Uterine smooth muscle cell (primary cell): ENCODE data around the gene PSME1. TPM values are rescaled to one million over a fixed set of nuclear protein-coding genes. Genes with fewer than 3 reads are reported as not detected.

Experiments used
- total RNA-seq: library from RNA; depleted of rRNA; stranded (reverse); fragments of >200 nt; gene quantifications from 2 replicates; pipeline ENCODE4 v1.2.3, GENCODE V29; 2014

PSME1 gene
- total RNA-seq = 69.7 and 121 TPM in 2 replicates

DNA sequence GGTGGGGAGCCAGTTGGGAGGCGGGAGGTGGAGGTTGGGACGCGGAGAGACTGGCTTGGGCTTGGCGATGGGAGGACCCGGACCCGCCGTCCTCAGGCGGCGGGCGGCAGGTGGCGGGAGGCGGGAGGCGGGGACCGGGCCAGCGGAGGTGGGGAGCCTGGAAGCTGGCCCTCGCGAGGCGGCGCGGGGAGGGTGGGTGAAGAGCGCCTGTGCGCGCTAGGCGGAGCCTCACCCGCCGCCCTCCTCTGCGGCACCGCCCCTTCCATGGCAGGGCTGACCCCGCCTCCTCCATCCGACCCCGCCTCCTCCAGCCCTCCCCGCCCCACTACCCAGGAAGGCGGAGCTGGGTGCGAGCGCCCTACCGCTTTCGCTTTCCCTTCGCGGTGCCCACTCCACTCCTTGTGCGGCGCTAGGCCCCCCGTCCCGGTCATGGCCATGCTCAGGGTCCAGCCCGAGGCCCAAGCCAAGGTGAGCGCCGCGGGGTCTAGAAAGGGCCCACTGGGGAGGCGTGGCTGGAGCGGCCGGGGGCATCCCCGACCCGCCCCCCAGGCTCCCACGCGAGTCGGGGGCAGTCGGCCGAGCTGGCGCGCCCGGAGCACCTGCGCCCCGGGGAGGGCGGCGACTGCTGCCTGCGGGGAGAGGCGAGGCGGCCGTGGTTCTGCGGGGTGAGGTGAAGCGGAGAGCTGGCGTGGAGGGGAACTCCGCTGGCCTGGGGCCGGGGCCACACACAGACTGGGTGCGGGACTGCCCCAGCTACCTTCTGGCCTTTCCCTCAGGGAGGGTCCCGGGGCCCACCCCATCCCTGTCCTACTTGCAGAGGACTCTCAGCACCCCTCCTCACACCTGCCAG lies at the start of gene PSME1:
Gene PSME1, plus strand, starts transcription at position 361 of the 850 bp plus-strand sequence. Its CDS starts 69 bp downstream, at position 430.

DNA sequence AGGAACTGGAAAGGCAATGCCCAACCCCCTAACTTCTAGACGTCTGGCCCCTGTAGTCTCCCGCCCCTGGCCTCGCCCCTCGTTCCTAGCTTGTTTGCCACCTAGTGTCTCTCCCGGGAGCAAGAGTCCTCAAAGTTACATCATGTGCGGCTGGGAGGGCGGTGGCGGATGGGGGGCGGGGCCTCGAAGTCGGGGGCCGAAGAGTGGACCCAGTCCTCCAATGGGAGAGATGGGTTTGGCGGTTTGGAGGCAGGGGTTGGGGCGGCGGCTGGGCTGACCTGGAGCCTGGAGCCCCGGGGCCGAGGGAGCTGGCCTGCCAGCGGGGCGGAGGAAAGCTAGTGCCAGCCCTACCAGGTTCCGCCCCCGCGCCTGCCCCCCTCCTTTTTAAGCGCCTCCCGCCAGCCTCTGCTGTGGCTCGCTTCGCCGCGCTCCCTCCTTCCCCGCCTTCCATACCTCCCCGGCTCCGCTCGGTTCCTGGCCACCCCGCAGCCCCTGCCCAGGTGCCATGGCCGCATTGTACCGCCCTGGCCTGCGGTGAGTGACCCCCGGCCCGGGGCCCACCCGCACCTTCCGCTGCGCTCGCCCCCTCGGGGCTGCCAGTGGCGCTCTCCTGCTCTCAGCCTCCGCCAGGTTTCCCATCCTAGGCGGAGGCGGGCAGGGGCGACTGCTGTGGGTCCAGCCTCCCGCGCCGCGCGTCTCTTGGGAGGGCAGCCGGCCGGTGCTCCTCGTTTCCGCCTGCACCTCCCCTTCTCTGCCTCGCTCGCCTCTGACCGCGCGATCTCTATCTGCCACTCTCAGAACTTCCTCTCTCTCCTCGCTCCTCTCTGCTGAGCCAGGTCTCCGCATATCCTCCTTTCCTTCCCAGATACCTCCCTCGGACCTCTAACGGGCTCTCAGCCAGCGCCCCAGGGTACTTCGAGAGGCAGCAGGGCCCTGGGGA lies 41.8 kb upstream of the PSME1 start, which contains the start of gene PCK2:
Gene PCK2, plus strand, starts transcription at position 411 of the 940 bp plus-strand sequence. Its CDS starts 95 bp downstream, at position 506.

DNA sequence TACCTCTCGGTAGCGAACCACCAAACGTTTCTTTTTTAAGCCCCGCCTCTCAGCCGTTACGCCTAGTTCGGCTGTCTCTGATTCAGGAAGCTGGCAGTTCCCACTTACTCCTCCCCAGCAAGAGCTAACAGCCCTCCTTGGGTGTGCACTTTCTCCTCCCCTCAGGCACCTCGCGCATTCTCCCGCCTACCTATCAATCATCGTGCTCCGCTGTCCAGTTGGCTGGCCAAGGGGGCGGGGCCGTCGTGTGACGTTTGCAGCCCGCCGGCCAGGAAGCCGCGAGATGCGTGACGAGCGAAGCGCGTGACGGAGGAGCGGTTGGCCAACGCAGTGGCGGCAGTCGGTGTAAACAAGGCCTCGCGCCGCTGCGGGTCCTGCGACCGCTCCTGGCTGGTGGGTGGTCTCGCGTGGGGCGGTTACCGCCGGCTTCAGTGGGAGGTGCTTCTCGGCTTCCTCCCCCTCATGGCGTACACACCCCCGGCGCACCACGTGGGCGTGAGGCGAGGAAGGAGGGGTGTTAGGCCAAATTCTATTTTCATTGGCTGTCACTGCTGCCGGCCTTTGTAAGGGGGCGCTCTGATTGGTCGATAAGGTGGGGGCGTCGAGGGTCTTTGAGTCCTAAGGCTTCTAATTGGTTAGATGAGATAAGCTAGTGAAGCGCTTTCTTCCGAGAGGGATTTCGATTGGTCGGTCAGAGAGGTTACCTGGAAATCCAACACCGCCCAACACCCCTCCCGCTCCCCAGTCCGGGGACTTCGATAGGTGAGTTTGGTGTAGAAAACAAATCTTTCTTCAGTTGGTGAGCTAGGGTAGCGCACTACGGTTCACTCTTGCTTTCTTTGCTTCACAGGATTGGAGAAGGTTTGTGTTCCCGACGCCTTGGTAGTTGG lies 21.2 kb upstream of the PSME1 start, which contains the start of the genes DCAF11 and NRL:
Gene DCAF11, plus strand, starts transcription at position 246 of the 890 bp plus-strand sequence. CDS start 818 bp downstream, outside the sequence.
Gene NRL, minus strand, starts transcription at position 418 of the 890 bp plus-strand sequence. CDS start 32,101 bp downstream, outside the sequence.

DNA sequence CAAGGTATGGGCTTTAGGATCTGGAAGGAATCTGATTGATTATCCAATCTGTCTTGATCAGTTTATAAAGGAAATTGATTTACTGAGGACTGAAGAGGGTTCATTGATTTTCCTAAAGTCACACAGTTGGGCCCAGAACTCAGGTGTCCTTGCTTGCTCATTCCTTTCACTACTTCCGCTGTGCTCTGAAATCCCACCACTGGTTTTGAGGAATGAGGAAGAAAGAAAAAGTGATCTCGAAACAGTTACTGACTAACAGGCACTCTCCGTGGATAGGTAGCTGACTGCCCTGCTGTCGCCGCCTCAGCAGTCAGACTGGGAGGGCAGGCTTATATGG lies 5.6 kb upstream of the PSME1 start, which contains the start of gene FITM1:
Gene FITM1, plus strand, starts transcription at position 280 of the 337 bp plus-strand sequence. CDS start 905 bp downstream, outside the sequence.

DNA sequence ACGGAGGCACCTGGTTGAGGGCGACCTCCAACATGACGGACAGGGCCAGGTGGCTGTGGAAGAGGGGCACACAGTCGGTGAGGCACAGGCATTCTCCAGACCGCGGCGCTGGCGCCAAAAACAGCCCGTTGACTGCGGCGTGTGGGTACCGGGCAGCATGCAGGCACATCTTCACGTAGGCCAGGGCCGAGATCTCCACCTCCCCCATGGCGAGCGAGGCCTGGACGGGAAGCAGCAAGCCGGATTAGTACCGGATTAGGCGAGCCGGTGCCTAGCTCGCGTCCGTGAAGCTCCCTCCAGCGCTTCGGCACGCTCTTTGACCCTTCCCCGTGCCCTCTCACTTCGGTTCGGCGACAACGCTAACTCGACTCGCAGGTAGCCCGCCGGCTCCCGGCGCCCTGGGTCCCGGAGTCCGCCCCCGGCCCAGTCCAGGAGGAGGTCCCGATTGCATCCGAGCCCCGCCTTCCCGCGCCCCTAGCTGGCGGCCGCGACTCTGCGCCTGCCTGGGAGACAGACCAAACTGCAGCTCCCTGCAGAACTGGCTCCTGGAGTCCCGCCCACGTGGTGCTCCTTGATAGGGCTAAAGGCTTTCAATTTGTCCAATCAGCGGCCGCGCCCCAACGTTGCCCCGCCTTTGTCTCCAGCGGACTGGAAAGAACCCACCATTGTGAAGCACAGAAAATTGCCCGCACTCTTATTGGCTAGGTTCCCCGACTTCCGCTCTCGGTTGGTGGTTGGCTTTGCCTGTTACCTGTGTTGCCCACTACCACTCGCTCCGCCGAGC lies 5.3 kb downstream of the PSME1 start, which contains the start of gene EMC9:
Gene EMC9, minus strand, starts transcription at position 495 of the 784 bp plus-strand sequence. Its CDS starts 287 bp downstream, at position 208.

DNA sequence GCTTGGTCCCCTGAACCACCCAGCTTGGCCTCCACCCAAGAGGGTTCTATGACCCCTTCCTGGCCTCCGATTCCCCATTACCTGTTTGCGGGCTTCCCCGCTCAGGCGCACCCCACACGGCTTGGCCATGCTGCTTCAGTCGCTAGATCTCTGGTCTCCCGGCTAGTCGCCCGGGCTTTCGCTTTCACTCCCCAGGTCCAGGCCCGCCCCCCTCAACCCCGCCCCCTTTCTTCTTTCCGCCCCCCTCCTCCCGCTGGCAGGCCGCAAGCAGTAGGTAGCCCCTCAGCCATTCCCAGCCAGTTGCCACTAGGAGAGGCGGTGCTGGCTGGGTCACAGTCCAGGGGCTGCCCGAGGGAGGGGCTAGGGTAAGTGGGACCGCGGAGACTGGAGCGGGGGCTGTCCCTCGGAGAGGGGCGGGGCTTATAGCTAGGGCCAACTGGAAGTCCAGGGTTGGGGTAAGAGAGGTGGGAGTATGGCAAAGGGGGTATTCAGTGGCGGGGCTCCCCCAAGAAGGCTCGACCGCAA lies 10.5 kb downstream of the PSME1 start, which contains the start of gene PSME2:
Gene PSME2, minus strand, starts transcription at position 158 of the 525 bp plus-strand sequence. Its CDS starts 29 bp downstream, at position 129.

DNA sequence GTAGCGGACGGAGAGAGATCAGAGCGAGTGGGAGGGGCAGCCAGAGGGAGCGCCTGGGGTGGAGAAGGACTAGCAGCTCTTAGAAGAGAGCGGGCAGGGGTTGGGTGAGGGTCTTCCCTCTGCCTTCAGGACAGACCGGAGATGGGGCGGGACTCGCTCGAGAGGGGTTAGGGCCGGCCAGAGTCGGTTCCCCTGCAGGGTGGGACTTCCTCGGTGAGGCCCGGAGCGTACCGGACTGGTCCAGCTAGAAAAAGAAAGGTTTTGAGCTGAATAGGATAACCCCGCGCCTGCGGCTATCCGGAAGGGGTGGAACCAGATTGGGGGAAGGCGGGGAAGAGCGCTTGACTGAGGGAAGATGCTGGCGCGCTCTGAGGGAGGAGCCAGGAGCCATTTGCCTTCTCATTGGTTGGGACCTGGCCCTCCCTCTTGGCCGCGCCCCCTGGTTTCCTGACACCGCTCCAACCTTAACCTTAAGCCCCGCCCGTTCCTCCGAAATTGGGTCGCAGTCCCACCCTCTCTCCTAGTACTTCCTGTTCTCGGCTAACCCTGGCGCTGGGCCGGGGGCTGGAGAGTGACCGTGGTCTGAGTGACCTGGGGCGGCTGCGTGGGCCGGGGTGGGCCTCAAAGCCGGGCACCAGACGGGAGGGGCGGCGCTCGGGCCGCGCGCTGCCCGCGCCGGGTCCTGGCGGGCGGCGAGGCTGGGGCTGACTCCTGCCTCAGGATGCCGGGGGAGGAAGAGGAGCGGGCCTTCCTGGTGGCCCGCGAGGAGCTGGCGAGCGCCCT lies 11.2 kb downstream of the PSME1 start, which contains the start of gene RNF31:
Gene RNF31, plus strand, starts transcription at position 521 of the 783 bp plus-strand sequence. Its CDS starts 201 bp downstream, at position 722.

DNA sequence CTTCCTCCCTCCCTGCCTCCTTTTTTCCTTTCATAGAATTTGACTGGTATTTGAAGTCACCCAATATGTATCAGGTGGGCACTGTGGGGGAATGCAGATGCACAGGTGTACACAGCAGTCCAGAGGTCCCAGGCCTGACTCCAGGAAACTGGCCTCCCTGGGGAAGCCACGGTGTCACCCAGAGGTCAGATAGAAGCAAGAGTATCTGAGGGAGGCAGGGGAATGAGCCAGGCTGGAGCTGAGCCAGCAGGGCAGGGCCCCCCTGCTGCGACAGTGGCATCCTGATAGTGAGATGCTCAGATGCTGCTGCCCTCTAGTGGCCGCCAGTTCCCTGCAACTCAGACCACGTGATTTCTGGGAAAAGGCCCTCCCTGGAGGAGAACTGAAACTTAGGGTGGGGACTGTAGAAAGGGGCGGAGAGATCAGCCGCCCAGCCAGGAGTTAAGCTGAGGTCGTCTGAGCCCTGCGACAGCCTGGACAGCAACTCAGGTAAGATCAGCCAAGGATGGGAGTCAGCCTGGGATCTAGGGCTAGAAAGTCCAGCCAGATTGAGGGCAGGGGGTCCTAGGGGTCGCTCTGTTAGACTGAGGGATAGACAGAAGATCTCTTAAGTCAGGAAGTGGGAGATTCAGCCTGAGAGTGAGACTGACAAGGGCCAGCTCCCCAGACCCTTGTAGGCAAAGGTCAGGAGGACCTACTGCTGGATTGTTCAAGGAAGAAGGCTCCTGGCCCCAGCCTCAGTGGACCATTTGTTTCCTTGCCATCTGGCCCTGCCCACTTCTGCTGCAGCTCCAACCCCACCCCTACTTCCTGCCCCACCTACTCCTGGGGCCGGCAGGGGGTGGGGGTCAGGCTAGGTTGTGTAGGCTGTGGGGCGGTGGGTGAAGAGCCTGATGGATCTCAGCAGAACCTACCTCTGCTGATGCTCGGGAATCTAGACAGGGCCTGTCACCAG lies 25.1 kb downstream of the PSME1 start, which contains the start of gene IRF9:
Gene IRF9, plus strand, starts transcription at position 416 of the 955 bp plus-strand sequence. CDS start 880 bp downstream, outside the sequence.

DNA sequence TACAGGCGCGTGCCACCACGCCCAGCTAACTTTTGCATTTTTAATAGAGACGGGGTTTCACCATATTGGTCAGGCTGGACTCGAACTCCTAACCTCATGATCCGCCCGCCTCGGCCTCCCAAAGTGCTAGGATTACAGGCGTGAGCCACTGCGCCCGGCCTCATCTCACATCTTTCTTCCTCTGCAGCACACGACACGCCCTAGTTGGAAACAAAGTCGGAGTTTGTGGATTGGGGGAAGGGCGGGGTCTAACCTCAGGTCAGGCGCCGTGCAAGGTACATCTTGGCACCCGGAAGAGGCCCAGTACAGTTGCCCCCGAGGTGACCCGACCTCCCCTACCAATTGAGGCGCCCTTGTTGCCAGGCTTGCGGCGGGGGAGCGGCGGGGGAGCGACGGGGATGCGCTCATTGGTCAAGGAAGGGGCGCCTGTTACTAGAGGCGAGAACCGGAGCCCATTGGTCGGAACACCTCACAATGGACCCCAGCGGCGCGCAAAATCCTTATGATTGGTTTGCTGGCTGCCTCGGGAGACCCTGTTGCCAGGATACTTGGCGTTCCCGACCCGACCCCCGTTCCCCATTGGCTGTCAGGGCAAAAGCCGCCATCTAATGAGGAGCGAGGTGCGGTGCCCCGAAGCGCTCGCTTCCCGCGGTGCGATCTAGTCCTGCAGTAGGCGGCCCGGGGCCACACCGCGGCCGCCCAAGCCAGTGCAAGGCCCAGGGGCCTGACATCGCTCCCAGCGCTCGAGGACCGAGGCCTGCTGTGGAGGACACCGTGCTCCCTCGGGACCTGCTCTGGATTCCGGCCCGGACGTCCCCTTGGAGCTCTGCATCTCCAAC lies 35.6 kb downstream of the PSME1 start, which contains the start of gene REC8:
Gene REC8, plus strand, starts transcription at position 659 of the 839 bp plus-strand sequence. CDS start 473 bp downstream, outside the sequence.

Other genes starting within 250 kb of the PSME1 start
- gene DHRS4, start 182.4 kb upstream of the PSME1 start, total RNA-seq = 31.2 and 47.7 TPM in 2 replicates
- gene DHRS4L2, start 147.3 kb upstream of the PSME1 start, total RNA-seq = 11.6 and 14.9 TPM in 2 replicates
- gene CARMIL3, start 84.2 kb upstream of the PSME1 start, total RNA-seq = under 0.01 and 0.12 TPM in 2 replicates
- gene CPNE6, start 64.6 kb upstream of the PSME1 start, total RNA-seq = not detected in 2 replicates
- 40.1 and 60.2 TPM in 2 replicates for gene PCK2, start 41.9 kb upstream of the PSME1 start, total RNA-seq
- gene DCAF11, start 21.4 kb upstream of the PSME1 start, total RNA-seq = 56.0 and 64.2 TPM in 2 replicates
- 0.55 and 1.00 TPM in 2 replicates for gene NRL, start 21.2 kb upstream of the PSME1 start, total RNA-seq
- 0.37 TPM in 1 of 2 replicates, not detected in the other for gene FITM1, start 5.5 kb upstream of the PSME1 start, total RNA-seq
- gene EMC9, start 5.4 kb downstream of the PSME1 start, total RNA-seq = 20.0 and 34.6 TPM in 2 replicates
- 111 and 120 TPM in 2 replicates for gene PSME2, start 10.4 kb downstream of the PSME1 start, total RNA-seq
- 40.7 and 44.7 TPM in 2 replicates for gene RNF31, start 11.3 kb downstream of the PSME1 start, total RNA-seq
- 68.6 and 80.1 TPM in 2 replicates for gene IRF9, start 25.1 kb downstream of the PSME1 start, total RNA-seq
- gene REC8, start 35.9 kb downstream of the PSME1 start, total RNA-seq = 0.87 and 1.1 TPM in 2 replicates
- gene IPO4, start 52.6 kb downstream of the PSME1 start, total RNA-seq = 47.9 and 71.6 TPM in 2 replicates
- 74.9 and 79.5 TPM in 2 replicates for gene TM9SF1, start 59.2 kb downstream of the PSME1 start, total RNA-seq
- 0.11 TPM in 1 of 2 replicates, not detected in the other for gene TSSK4, start 69.5 kb downstream of the PSME1 start, total RNA-seq
- 32.7 and 38.6 TPM in 2 replicates for gene CHMP4A, start 77.3 kb downstream of the PSME1 start, total RNA-seq
- gene MDP1, start 79.9 kb downstream of the PSME1 start, total RNA-seq = 18.9 and 23.2 TPM in 2 replicates
- 163 and 222 TPM in 2 replicates for gene NEDD8, start 96.2 kb downstream of the PSME1 start, total RNA-seq
- 57.1 and 69.0 TPM in 2 replicates for gene GMPR2, start 96.7 kb downstream of the PSME1 start, total RNA-seq
- gene TINF2, start 106.4 kb downstream of the PSME1 start, total RNA-seq = 59.9 and 69.5 TPM in 2 replicates
- gene TGM1, start 127.0 kb downstream of the PSME1 start, total RNA-seq = 0.25 and 0.55 TPM in 2 replicates
- gene RABGGTA, start 135.4 kb downstream of the PSME1 start, total RNA-seq = 17.9 and 28.6 TPM in 2 replicates
- 13.3 and 19.2 TPM in 2 replicates for gene DHRS1, start 163.6 kb downstream of the PSME1 start, total RNA-seq
- 22.6 and 29.0 TPM in 2 replicates for gene NOP9, start 163.7 kb downstream of the PSME1 start, total RNA-seq
- 1.6 and 2.9 TPM in 2 replicates for gene CIDEB, start 171.8 kb downstream of the PSME1 start, total RNA-seq
- gene LTB4R2, start 173.9 kb downstream of the PSME1 start, total RNA-seq = 3.7 and 3.8 TPM in 2 replicates
- 1.2 and 1.5 TPM in 2 replicates for gene LTB4R, start 175.3 kb downstream of the PSME1 start, total RNA-seq
- 5.1 and 8.1 TPM in 2 replicates for gene ADCY4, start 198.9 kb downstream of the PSME1 start, total RNA-seq
- gene RIPK3, start 203.8 kb downstream of the PSME1 start, total RNA-seq = 0.50 and 1.00 TPM in 2 replicates
- gene NFATC4, start 232.0 kb downstream of the PSME1 start, total RNA-seq = 62.5 and 76.2 TPM in 2 replicates